Left hindlimb (tissue), 1 donor: ENCODE measurements around the gene CDC7.
"Not testable (repeated sequence)": the region's sequence is repeated elsewhere in the genome, so short reads cannot be mapped to it uniquely, and the experiment has no call there.

Source experiments
- DNase-seq: peaks from one replicate; pipeline ENCODE4 v3.0.0-alpha.2; 2018

CDC7 gene

GRCh38 chr1:91500756-91501522 lies at the start of gene CDC7:
Gene CDC7 (plus strand): TSS chr1:91500851. CDS start chr1:91501717, 866 bp downstream.
- peak; percentile 97 for DNase-seq

- no peak for DNase-seq
Observed at GRCh38 chr1:91454136-91454535, 46.5 kb upstream of the CDC7 start.

GRCh38 chr1:91455334-91455733 lies 45.3 kb upstream of the CDC7 start:
- DNase-seq = no peak

- DNase-seq = no peak
Observed at GRCh38 chr1:91455896-91456295, 44.8 kb upstream of the CDC7 start.

GRCh38 chr1:91465350-91465749 lies 35.3 kb upstream of the CDC7 start:
- DNase-seq = not testable (repeated sequence)

- DNase-seq = no peak
Observed at GRCh38 chr1:91476533-91477217, 24.0 kb upstream of the CDC7 start.

GRCh38 chr1:91487469-91487868 lies 13.2 kb upstream of the CDC7 start:
- DNase-seq = no peak

GRCh38 chr1:91490501-91490900 lies 10.2 kb upstream of the CDC7 start:
- DNase-seq = no peak

GRCh38 chr1:91498035-91498434 lies 2.6 kb upstream of the CDC7 start:
- DNase-seq = no peak

GRCh38 chr1:91498498-91499245 lies 2.0 kb upstream of the CDC7 start:
- DNase-seq = no peak

- DNase-seq = no peak
Observed at GRCh38 chr1:91499346-91499745, 1.3 kb upstream of the CDC7 start.

- no peak for DNase-seq
Observed at GRCh38 chr1:91499904-91500755, 521 bp upstream of the CDC7 start.

- DNase-seq = no peak
Observed at GRCh38 chr1:91501523-91501851, 836 bp downstream of the CDC7 start.

GRCh38 chr1:91501971-91502671 lies 1.5 kb downstream of the CDC7 start:
- DNase-seq = no peak

GRCh38 chr1:91502672-91503184 lies 2.1 kb downstream of the CDC7 start:
- DNase-seq = no peak

- DNase-seq = no peak
Observed at GRCh38 chr1:91503332-91503900, 2.8 kb downstream of the CDC7 start.

GRCh38 chr1:91503975-91504530 lies 3.4 kb downstream of the CDC7 start:
- no peak for DNase-seq

- DNase-seq = no peak
Observed at GRCh38 chr1:91505086-91505485, 4.4 kb downstream of the CDC7 start.

- DNase-seq = no peak
Observed at GRCh38 chr1:91506071-91506470, 5.4 kb downstream of the CDC7 start.

GRCh38 chr1:91507328-91507727 lies 6.7 kb downstream of the CDC7 start:
- no peak for DNase-seq

- no peak for DNase-seq
Observed at GRCh38 chr1:91510754-91511153, 10.1 kb downstream of the CDC7 start.
